Measurements from ENCODE around the gene PTPRD. TPM values are rescaled to one million over a fixed set of nuclear protein-coding genes. Genes with fewer than 3 reads are reported as not detected.

The PTPRD gene
- total and polyA plus RNA-seq, 10 donors = 0.08 to 11.7 (median 2.9) TPM

- H3K27ac ChIP-seq = no peak overlapping the region
- intact Hi-C loops (cut with DNase I; ENCODE audit: low total_unique reads) = no loop called here
- no peak overlapping the region for H3K4me3 ChIP-seq
- WGBS, 5 donors = 64 to 83% (median 69%) methylated on average over 2 of the region's 2 CpGs
- H3K4me1 ChIP-seq = no peaks in the 10 kb centered on the region
- no peaks in the 10 kb centered on the region for H3K9me3 ChIP-seq
- DNase-seq = no peak
- TF ChIP-seq POLR2AphosphoS5 (IDR thresholded peaks at IDR 0.05) = no peak
- TF ChIP-seq CTCF (IDR thresholded peaks at IDR 0.05 in 8 of 11, conservative IDR thresholded peaks at IDR 0.05 in 3 of 11) = no peak
- TF ChIP-seq POLR2A (IDR thresholded peaks at IDR 0.05) = no peak
- H3K36me3 ChIP-seq = no peaks in the 10 kb centered on the region
- H3K27me3 ChIP-seq (replicated peaks in 1 of 7) = no peaks in the 10 kb centered on the region
Observed at GRCh38 chr9:8679371-8679822, 1933.4 kb downstream of the PTPRD start.

- intact Hi-C loops (cut with DNase I; ENCODE audit: low total_unique reads) = no loop called here
- no peaks in the 10 kb centered on the region for H3K27me3 ChIP-seq (replicated peaks in 1 of 7)
Observed at GRCh38 chr9:8677741-8678140, 1935.1 kb downstream of the PTPRD start.

GRCh38 chr9:8674536-8674935 is 1938.3 kb downstream of the PTPRD start:
- TF ChIP-seq POLR2A (IDR thresholded peaks at IDR 0.05) (no peak), CTCF (IDR thresholded peaks at IDR 0.05 in 8 of 11, conservative IDR thresholded peaks at IDR 0.05 in 3 of 11) (no peak), POLR2AphosphoS5 (IDR thresholded peaks at IDR 0.05) (no peak)
- intact Hi-C loops (cut with DNase I; ENCODE audit: low total_unique reads) = no loop called here

More at GRCh38 chr9:8677741-8678140, 1935.1 kb downstream of the PTPRD start:
- Histone ChIP-seq H3K36me3 (no peaks in the 10 kb centered on the region), H3K4me1 (no peaks in the 10 kb centered on the region), H3K4me3 (no peak overlapping the region), H3K9me3 (no peaks in the 10 kb centered on the region), H3K27ac (no peak overlapping the region)
- WGBS, 5 donors = 68 to 90% (median 79%) methylated on average over 4 of the region's 4 CpGs
- no peak for DNase-seq
- TF ChIP-seq CTCF (IDR thresholded peaks at IDR 0.05 in 8 of 11, conservative IDR thresholded peaks at IDR 0.05 in 3 of 11) (no peak), POLR2AphosphoS5 (IDR thresholded peaks at IDR 0.05) (no peak)

GRCh38 chr9:8673830-8674229 is 1939.0 kb downstream of the PTPRD start:
- intact Hi-C loops (cut with DNase I; ENCODE audit: low total_unique reads) = no loop called here
- Histone ChIP-seq H3K4me1 (no peaks in the 10 kb centered on the region), H3K27ac (no peak overlapping the region), H3K27me3 (replicated peaks in 1 of 7) (no peaks in the 10 kb centered on the region), H3K9me3 (no peaks in the 10 kb centered on the region), H3K36me3 (no peaks in the 10 kb centered on the region), H3K4me3 (no peak overlapping the region)
- TF ChIP-seq CTCF (IDR thresholded peaks at IDR 0.05 in 8 of 11, conservative IDR thresholded peaks at IDR 0.05 in 3 of 11) = no peak
- no peak for TF ChIP-seq POLR2A (IDR thresholded peaks at IDR 0.05)
- no peak for TF ChIP-seq POLR2AphosphoS5 (IDR thresholded peaks at IDR 0.05)
- no peak for DNase-seq
- 78 to 92% (median 81%) methylated on average over 7 of the region's 7 CpGs for WGBS, 5 donors

More at GRCh38 chr9:8674536-8674935, 1938.3 kb downstream of the PTPRD start:
- H3K27me3 ChIP-seq (replicated peaks in 1 of 7) = no peaks in the 10 kb centered on the region
- no peaks in the 10 kb centered on the region for H3K36me3 ChIP-seq
- no peak for DNase-seq
- no peak overlapping the region for H3K4me3 ChIP-seq
- H3K27ac ChIP-seq = no peak overlapping the region
- H3K9me3 ChIP-seq = no peaks in the 10 kb centered on the region
- no peaks in the 10 kb centered on the region for H3K4me1 ChIP-seq
